IPS DF 4.7 (cell line): ENCODE data around the gene NCAM1.

ENCODE experiments used
- DNase-seq: peaks from one replicate; pipeline ENCODE4 v3.0.0-alpha.2; 2013; ENCODE audit warnings: low spot score; ENCODE audit errors: extremely low read depth

The NCAM1 gene

GRCh38 chr11:113305440-113306336 lies 344.5 kb downstream of the NCAM1 start:
- peak; percentile 53 for DNase-seq

GRCh38 chr11:113308601-113309000 lies 347.4 kb downstream of the NCAM1 start:
- no peak for DNase-seq

GRCh38 chr11:113311536-113311935 lies 350.3 kb downstream of the NCAM1 start:
- DNase-seq: no peak

GRCh38 chr11:113313601-113314000 lies 352.4 kb downstream of the NCAM1 start:
- DNase-seq: no peak

GRCh38 chr11:113314065-113314388 lies 352.8 kb downstream of the NCAM1 start:
- DNase-seq: no peak

GRCh38 chr11:113314389-113315301 lies 353.4 kb downstream of the NCAM1 start, which contains the start of gene TTC12:
TSS of gene TTC12 (plus strand) at chr11:113314583. CDS start at chr11:113316258, 1,675 bp downstream.
- DNase-seq: no peak

GRCh38 chr11:113315811-113316210 lies 354.6 kb downstream of the NCAM1 start:
- no peak for DNase-seq

- DNase-seq: no peak
Measured at GRCh38 chr11:113316256-113316655, 355.0 kb downstream of the NCAM1 start.

GRCh38 chr11:113317339-113317738 lies 356.1 kb downstream of the NCAM1 start:
- no peak for DNase-seq

- no peak for DNase-seq
Measured at GRCh38 chr11:113319085-113319484, 357.9 kb downstream of the NCAM1 start.

GRCh38 chr11:113322158-113322557 lies 360.9 kb downstream of the NCAM1 start:
- no peak for DNase-seq

GRCh38 chr11:113324250-113324649 lies 363.0 kb downstream of the NCAM1 start:
- DNase-seq: no peak
